Measurements from ENCODE around the gene ARSG. TPM values are rescaled to one million over a fixed set of nuclear protein-coding genes. Genes with fewer than 3 reads are reported as not detected.

ARSG gene
- total and polyA plus RNA-seq, 2 donors (not counting 1 experiment from before 2014, with no cell fraction given): 5.5 to 18.4 TPM

- Mint-ChIP-seq H3K9me3 (ENCODE audit: insufficient read depth) (no peaks in the 10 kb centered on the region), H3K27me3 (no peaks in the 10 kb centered on the region), H3K4me1 (peaks cover 18% of the 10 kb centered on the region), H3K4me3 (peak within 1 kb of the TSS; percentile 90), H3K27ac (peak within 1 kb of the TSS; percentile 78)
- H3K4me3 ChIP-seq (ENCODE audit: control extremely low read depth in 1 of 5, extremely low read depth in 1 of 5, insufficient read depth in 1 of 5, low read depth in 2 of 5, low read length in 4 of 5): peak within 1 kb of the TSS; percentile 55 to 75 (median 67)
- ChIA-PET POLR2A (interaction anchor here (0.6 to 2.7 kb wide), 7 partner anchors 20 to 739 kb away, joined by 3 to 16 read pairs (median 5); partner anchors contain the start of genes AMZ2, NOL11 and PRKAR1A), CTCF (interaction anchor here (0.5 to 7.4 kb wide), 17 partner anchors 9 to 462 kb away, joined by 3 to 42 read pairs (median 9); partner anchors contain the start of gene AMZ2)
- H3K4me1 ChIP-seq (ENCODE audit: control insufficient read depth in 2 of 2, insufficient read depth in 2 of 2, low read length in 2 of 2): peaks cover 10 to 17% of the 10 kb centered on the region in 2 donors
- H3K79me2 ChIP-seq (ENCODE audit: control insufficient read depth, insufficient read depth, low read length): no peaks in the 10 kb centered on the region
- DNase-seq (no peak), ATAC-seq (ENCODE audit: low read depth) (peak; percentile 16)
- intact Hi-C loops (cut with micrococcal nuclease): loop anchor here (1.0 to 5.0 kb wide), 10 partner anchors 20 to 740 kb away; partner anchors contain the start of genes AMZ2, KPNA2, NOL11 and PRKAR1A
- no peaks in the 10 kb centered on the region for H3K36me3 ChIP-seq (replicated peaks in 1 of 2; ENCODE audit: control extremely low read depth in 1 of 2, control insufficient read depth in 1 of 2, extremely low read depth in 1 of 2, insufficient read depth in 2 of 2, low read length in 1 of 2)
- no peak for TF ChIP-seq CTCF (IDR thresholded peaks at IDR 0.05)
- no peak for TF ChIP-seq EZH2 (IDR thresholded peaks at IDR 0.05; ENCODE audit: borderline replicate concordance, insufficient read depth, low read depth, low read length, poor library complexity, severe bottlenecking)
- H3K27ac ChIP-seq (ENCODE audit: low read length in 2 of 2): peak within 1 kb of the TSS; percentile 56 to 75
- H3K9me3 ChIP-seq (ENCODE audit: control extremely low read depth in 1 of 3, control insufficient read depth in 2 of 3, insufficient read depth in 1 of 3, low read length in 2 of 3): no peaks in the 10 kb centered on the region
- H2AFZ ChIP-seq (ENCODE audit: insufficient read depth, low read depth, low read length, poor library complexity, severe bottlenecking): peak within 1 kb of the TSS; percentile 82
- no peaks in the 10 kb centered on the region for H4K20me1 ChIP-seq (ENCODE audit: control insufficient read depth, insufficient read depth, low read length, poor library complexity, severe bottlenecking)
- WGBS (ENCODE audit: insufficient coverage): under 1% methylated on average over 35 of the region's 39 CpGs
- H3K27me3 ChIP-seq (replicated peaks in 1 of 4; ENCODE audit: control extremely low read depth in 1 of 4, control insufficient read depth in 3 of 4, insufficient read depth in 4 of 4, low read length in 3 of 4): no peaks in the 10 kb centered on the region
- peak within 1 kb of the TSS; percentile 85 for H3K4me2 ChIP-seq (replicated peaks; ENCODE audit: low read depth, low read length, poor library complexity, severe bottlenecking)
- peak within 1 kb of the TSS; percentile 61 for H3K9ac ChIP-seq (ENCODE audit: low read length)
These were observed 165.9 kb downstream of the ARSG start, which contains the start of gene WIPI1 for GRCh38 chr17:68457168-68457538. WIPI1 (minus strand) TSS chr17:68457496; CDS start chr17:68457421, 75 bp downstream.

Data from B cell (primary cell).